ENCODE data around the gene KCNJ8. TPM values are rescaled to one million over a fixed set of nuclear protein-coding genes. Genes with fewer than 3 reads are reported as not detected.
A peak's percentile ranks its signal among the peaks of the same experiment; 100 is the strongest.

Gene KCNJ8
- total RNA-seq (ENCODE audit: unreplicated experiment), result 0.66 TPM
- long read RNA-seq, result 0 reads

DNA sequence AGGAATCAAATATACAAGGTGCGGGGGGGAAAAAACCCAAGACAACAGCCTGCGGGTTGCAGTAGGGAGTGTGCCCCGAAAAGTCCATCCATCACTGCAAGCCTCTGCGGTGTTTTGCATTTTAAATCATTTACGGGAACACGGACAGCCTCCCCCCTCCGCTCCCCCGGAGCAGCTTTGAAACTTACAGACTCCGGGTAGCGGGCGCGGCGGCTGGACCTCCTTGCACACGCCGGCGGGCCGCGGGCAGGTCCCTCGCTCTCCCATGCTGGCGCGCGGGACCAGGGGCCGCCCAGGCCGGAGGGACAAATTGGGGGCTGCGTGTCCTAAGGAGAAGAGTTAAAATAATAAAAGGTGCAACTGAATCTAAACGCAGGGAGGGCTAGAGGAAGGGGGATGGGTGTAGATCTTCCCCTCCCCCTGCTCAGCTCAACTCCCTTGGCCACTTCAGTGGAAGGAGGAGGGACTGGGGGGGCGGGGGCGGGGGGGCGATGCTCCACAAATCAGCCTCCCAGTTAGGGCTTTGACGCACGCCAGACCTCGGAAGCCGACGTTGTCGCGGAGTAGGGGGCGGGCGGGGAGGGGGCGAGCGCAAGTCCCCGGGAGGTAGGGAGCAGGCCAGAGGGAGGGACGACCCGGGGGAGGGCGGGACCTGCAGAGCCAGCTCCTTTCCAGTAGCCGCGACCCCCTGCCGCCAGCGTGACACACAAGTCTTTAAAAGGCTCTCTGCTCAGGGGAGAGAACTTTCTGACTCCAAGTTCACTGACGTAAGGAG is at the start of gene KCNJ8:
TSS of gene KCNJ8 (minus strand) at position 349 of the 775 bp plus-strand sequence. CDS start 1,090 bp downstream, outside the sequence.
- TF ChIP-seq, protein P1, sequence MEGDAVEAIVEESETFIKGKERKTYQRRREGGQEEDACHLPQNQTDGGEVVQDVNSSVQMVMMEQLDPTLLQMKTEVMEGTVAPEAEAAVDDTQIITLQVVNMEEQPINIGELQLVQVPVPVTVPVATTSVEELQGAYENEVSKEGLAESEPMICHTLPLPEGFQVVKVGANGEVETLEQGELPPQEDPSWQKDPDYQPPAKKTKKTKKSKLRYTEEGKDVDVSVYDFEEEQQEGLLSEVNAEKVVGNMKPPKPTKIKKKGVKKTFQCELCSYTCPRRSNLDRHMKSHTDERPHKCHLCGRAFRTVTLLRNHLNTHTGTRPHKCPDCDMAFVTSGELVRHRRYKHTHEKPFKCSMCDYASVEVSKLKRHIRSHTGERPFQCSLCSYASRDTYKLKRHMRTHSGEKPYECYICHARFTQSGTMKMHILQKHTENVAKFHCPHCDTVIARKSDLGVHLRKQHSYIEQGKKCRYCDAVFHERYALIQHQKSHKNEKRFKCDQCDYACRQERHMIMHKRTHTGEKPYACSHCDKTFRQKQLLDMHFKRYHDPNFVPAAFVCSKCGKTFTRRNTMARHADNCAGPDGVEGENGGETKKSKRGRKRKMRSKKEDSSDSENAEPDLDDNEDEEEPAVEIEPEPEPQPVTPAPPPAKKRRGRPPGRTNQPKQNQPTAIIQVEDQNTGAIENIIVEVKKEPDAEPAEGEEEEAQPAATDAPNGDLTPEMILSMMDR (IDR thresholded peaks at IDR 0.05; ENCODE audit: partially characterized antibody, unreplicated experiment), result no peak
- Mint-ChIP-seq H3K36me3 (ENCODE audit: unreplicated experiment) (no peaks in the 10 kb centered on the region), H3K27ac (ENCODE audit: unreplicated experiment) (no peak within 1 kb of the TSS), H3K4me3 (ENCODE audit: unreplicated experiment) (peak within 1 kb of the TSS; percentile 82), H3K4me1 (ENCODE audit: low read depth, unreplicated experiment) (peaks cover 4% of the 10 kb centered on the region), H3K9me3 (ENCODE audit: unreplicated experiment) (no peaks in the 10 kb centered on the region), H3K27me3 (ENCODE audit: unreplicated experiment) (no peaks in the 10 kb centered on the region)
- peak; percentile 72 for DNase-seq

GRCh38 chr12:21823581-21823980 is 49.1 kb upstream of the KCNJ8 start:
- TF ChIP-seq, protein P1 (IDR thresholded peaks at IDR 0.05; ENCODE audit: partially characterized antibody, unreplicated experiment), result no peak
- no peak for DNase-seq
- Mint-ChIP-seq H3K9me3 (ENCODE audit: unreplicated experiment) (no peaks in the 10 kb centered on the region), H3K27ac (ENCODE audit: unreplicated experiment) (no peak overlapping the region), H3K4me1 (ENCODE audit: low read depth, unreplicated experiment) (peaks cover 2% of the 10 kb centered on the region), H3K36me3 (ENCODE audit: unreplicated experiment) (no peaks in the 10 kb centered on the region), H3K27me3 (ENCODE audit: unreplicated experiment) (peaks cover 2% of the 10 kb centered on the region), H3K4me3 (ENCODE audit: unreplicated experiment) (no peak overlapping the region)

DNA sequence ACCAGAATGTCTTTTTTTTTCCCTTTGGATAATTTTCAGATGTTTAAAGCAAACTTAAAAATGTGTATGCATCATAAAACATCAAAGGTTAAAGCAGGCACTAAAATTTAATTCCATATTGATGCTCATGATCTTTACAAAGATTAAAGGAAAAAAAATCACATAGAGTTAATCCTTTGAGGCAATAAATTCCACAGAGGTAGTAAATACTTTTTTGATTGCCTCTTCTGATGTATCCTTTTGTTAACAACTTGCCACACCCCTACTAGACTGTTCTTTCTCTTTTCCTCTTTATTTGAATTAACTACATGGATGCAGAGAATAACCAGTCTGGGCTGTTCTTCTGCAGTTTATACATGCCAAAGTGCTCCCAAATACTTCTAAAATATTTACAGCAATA is 45.2 kb upstream of the KCNJ8 start:
- no peaks in the 10 kb centered on the region for H3K9me3 Mint-ChIP-seq (ENCODE audit: unreplicated experiment)
- H3K4me1 Mint-ChIP-seq (ENCODE audit: low read depth, unreplicated experiment), result no peaks in the 10 kb centered on the region
- TF ChIP-seq, protein P1 (IDR thresholded peaks at IDR 0.05; ENCODE audit: partially characterized antibody, unreplicated experiment), result no peak
- peaks cover 2% of the 10 kb centered on the region for H3K27me3 Mint-ChIP-seq (ENCODE audit: unreplicated experiment)
- H3K27ac Mint-ChIP-seq (ENCODE audit: unreplicated experiment), result no peak overlapping the region
- H3K36me3 Mint-ChIP-seq (ENCODE audit: unreplicated experiment), result no peaks in the 10 kb centered on the region
- H3K4me3 Mint-ChIP-seq (ENCODE audit: unreplicated experiment), result no peak overlapping the region
- DNase-seq, result no peak

GRCh38 chr12:21819236-21819635 is 44.7 kb upstream of the KCNJ8 start:
- Mint-ChIP-seq H3K27ac (ENCODE audit: unreplicated experiment) (no peak overlapping the region), H3K4me3 (ENCODE audit: unreplicated experiment) (no peak overlapping the region), H3K36me3 (ENCODE audit: unreplicated experiment) (no peaks in the 10 kb centered on the region), H3K9me3 (ENCODE audit: unreplicated experiment) (no peaks in the 10 kb centered on the region), H3K27me3 (ENCODE audit: unreplicated experiment) (peaks cover 2% of the 10 kb centered on the region), H3K4me1 (ENCODE audit: low read depth, unreplicated experiment) (no peaks in the 10 kb centered on the region)
- TF ChIP-seq, protein P1 (IDR thresholded peaks at IDR 0.05; ENCODE audit: partially characterized antibody, unreplicated experiment), result no peak
- DNase-seq, result no peak

GRCh38 chr12:21818627-21819026 is 44.1 kb upstream of the KCNJ8 start:
- TF ChIP-seq, protein P1 (IDR thresholded peaks at IDR 0.05; ENCODE audit: partially characterized antibody, unreplicated experiment), result no peak
- Mint-ChIP-seq H3K4me3 (ENCODE audit: unreplicated experiment) (no peak overlapping the region), H3K27me3 (ENCODE audit: unreplicated experiment) (peaks cover 2% of the 10 kb centered on the region), H3K36me3 (ENCODE audit: unreplicated experiment) (no peaks in the 10 kb centered on the region), H3K4me1 (ENCODE audit: low read depth, unreplicated experiment) (no peaks in the 10 kb centered on the region), H3K9me3 (ENCODE audit: unreplicated experiment) (no peaks in the 10 kb centered on the region), H3K27ac (ENCODE audit: unreplicated experiment) (no peak overlapping the region)
- DNase-seq, result no peak

All from glutamatergic neuron (in vitro differentiated cells).